Activated effector memory CD4-positive, alpha-beta T cell treated with Interleukin-2 at 50 U/mL for 16 hours (primary cell): ENCODE data around the gene MVP.
"Not testable (repeated sequence)": the region's sequence is repeated elsewhere in the genome, so short reads cannot be mapped to it uniquely, and the experiment has no call there.

Experiments used
- DNase-seq: peaks from one replicate; pipeline ENCODE4 v3.0.0-alpha.2; 2020

Gene MVP

DNA sequence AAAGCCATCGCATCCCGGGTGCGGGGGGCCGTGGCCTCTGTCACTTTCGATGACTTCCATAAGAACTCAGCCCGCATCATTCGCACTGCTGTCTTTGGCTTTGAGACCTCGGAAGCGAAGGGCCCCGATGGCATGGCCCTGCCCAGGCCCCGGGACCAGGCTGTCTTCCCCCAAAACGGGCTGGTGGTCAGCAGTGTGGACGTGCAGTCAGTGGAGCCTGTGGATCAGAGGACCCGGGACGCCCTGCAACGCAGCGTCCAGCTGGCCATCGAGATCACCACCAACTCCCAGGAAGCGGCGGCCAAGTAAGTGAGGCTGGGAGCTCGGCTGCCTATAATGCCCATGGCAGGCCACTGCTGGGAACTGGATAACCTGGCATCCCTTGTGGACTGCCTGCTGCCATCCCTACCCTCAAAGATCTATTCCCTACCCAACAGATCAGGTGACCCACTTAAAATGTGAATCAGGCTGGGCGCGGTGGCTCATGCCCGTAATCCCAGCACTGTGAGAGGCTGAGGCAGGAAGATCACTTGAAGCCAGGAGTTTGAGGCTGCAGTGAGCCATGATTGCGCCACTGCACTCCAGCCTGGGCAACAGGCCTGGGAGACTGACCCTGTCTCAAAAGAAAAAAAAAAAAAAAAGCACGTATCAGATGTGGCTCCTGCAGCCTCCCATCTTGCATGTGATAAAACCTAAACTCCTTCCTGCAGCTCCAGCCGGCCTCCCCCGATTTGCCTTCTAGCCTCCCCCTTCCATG lies 24.5 kb downstream of the MVP start:
- DNase-seq: no peak

DNA sequence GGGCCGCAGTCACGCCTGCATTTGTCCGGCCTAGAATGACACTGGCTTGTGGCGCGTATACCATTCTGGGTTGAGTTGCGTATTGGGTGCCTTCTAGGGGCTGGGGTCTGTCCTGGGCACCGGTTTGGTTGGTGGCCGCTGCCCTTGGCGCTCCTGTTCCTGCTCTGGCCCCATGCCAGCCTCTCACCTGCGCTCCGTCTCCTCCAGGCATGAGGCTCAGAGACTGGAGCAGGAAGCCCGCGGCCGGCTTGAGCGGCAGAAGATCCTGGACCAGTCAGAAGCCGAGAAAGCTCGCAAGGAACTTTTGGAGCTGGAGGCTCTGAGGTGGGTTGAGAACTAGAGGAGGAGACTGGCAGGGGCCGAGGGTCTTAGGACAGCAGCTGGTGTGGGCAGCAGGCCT lies 25.4 kb downstream of the MVP start:
- no peak for DNase-seq

DNA sequence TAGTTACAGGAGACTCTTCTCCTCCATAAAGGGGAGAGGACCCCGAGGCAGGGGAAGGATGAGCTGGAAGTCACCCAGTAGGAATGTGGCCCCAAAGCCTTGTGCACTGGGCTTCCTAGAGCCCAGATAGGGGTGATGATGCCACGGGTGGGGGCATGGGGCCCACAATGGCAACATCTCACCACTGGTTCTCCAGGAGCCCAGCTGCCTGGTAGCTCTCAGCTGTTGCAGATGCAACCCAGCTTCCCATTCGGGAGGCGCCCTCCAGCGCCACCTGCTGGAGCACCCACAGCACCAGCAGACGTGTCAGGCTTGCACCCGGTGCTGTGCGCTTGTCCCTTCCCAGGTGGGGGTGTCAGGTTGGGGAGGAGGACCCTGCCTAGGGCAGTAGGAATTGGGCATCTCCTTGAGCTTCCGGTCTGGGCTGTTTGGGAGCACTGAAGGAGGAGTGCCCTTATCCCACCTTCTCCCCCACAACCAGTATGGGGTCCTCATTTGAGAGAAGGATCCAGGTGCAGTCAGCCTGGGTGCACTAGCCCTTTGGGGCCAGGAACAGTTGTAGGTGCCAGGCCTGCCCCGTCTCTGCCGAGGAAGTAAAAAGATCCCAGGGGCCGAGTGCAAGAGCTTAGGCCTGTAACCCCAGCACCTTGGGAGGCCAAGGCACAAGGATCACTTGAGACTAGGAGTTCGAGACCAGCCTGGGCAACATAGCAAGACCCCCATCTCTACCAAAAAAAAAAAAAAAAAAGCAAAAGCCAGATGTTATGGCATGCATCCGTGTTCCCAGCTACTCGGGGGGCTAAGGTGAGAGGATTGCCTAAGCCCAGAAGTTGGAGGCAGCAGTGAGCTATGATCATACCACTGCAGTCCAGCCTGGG lies 28.4 kb downstream of the MVP start:
- peak; percentile 66 for DNase-seq

DNA sequence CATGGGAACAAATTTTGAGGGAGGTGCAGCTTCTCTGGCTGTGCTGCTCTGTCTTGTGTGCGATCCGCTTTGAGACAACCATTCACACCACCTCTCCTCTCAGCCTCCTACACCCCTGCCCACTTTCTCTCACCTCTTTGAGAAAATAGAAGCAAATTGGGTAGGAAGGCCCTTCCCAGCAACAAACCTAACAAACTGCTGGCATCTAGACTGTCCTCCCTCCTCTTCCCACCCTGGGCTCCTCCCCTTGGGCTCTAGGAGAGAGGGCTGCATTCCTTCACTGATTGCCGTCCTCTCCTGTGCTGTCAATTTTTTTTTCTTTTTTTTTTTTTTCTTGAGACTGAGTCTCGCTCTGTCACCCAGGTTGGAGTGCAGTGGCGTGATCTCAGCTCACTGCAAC lies 29.2 kb downstream of the MVP start:
- no peak for DNase-seq

DNA sequence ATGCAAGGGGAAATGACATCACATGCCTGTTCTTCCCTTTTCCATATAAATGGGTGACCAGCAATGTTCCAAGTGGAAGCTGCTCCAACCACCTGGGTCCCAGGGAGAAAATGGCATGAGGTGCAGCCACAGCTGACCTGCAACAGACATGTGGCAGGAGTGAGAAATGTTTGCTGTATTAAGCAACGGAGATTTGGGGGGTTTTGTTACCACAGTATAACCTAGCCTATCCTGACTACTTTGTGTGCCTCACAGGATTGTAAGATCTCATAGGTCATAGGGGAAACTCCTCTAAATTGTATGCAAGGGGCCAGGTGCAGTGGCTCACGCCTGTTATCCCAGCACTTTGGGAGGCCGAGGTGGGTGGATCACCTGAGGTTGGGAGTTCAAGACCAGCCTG lies 30.7 kb downstream of the MVP start:
- no peak for DNase-seq

DNA sequence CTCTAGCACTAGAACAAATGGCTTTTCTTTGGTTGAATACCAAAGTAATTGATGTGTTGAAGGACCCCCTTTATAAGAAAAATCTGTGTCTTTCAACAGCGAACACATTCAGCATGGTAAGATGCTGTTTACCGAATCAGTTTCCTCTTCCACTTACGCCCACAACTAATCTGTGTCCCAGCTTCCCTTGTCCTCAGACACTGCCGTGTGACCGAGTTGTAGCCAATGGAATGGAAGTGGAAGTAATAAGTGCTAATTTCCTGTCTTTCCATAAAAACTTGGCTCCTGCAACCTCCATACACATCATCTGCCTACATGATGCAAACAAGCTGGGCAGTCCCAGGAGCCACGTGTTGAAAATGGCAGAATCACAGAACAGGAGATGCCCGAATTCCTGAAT lies 32.4 kb downstream of the MVP start:
- no peak for DNase-seq

DNA sequence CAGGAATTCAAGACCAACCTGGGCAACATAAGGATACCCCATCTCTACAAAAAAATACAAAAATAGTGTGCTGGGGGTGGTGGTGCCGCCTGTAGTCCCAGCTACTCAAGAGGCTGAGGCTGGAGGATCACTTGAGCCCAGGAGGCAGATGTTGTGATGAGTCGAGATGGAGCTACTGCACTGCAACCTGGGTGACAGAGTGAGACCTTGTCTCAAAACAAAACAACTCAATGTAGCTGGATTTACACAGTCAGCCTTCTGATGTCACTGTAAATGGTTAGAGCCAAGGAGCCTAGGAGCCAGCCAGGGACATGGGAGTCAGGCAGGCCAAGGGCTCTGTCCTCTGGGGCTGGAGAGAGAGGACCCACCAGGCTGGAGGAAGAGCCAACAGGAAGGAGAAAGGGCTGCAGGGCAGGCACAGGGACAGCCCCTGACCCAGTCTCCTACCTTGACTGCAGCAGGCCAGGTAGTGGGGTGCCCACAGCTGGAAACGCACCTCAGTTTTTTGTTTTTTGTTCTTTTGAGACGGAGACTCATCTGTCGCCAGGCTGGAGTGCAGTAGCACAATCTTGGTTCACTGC lies 34.3 kb downstream of the MVP start:
- no peak for DNase-seq

DNA sequence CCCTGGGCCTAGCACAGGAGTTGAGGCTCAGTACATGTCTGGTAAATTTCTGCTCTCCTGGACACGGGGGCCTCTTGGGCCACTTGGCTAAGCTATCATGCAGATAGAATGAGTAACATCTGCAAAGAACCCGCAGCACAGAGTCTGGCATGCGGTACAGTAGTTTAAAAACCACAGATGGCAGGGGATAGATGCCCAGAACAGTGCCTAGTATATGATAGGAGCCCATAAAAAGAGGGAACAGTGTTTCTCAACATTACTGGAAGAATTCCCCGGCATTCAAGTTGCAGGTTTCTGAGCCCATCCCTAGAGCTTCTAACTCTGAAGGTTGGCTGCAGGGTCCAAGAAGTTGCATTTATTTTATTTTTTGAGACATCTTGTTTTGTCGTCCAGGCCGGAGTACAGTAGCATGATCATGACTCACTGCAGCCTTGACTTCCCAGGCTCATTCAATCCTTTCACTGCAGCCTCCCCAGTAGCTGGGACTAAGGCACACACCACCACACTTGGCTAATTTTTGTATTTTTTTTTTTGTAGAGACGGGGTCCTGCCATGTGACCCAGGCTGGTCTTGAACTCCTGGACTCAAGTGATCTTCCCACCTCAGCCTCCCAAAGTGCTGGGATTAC lies 37.0 kb downstream of the MVP start:
- no peak for DNase-seq

DNA sequence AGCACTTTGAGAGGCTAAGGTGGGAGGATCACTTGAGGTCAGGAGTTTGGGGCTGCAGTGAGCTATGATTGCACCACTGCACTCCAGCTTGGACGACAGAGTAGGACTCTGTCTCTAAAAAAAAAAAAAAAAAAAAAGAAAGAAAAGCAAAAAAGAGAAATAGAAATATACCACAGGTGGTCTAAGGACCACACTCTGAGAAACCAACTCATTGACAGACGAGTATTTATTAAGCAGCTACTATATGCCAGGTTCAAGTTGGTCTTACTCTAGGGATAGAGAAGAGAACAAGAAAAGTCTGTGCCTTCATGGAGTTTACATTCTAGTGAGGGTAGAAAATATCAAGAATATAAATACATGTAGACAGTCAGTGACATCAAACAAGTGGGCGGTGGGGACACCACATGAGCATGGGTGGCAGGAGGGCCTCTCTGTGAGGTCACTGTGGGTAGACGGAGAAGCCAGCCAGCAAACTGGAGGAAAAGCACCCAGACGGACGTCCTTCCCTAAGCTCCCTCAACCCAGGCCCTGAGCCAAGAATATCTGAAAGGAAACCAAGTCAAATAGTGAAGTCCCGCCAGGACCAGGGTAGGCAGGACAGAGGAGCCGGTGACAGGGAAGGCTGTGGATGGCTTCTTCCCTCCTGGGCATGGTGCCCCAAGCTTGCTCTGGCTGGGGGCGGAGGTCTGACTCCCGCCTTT lies 38.0 kb downstream of the MVP start:
- no peak for DNase-seq

DNA sequence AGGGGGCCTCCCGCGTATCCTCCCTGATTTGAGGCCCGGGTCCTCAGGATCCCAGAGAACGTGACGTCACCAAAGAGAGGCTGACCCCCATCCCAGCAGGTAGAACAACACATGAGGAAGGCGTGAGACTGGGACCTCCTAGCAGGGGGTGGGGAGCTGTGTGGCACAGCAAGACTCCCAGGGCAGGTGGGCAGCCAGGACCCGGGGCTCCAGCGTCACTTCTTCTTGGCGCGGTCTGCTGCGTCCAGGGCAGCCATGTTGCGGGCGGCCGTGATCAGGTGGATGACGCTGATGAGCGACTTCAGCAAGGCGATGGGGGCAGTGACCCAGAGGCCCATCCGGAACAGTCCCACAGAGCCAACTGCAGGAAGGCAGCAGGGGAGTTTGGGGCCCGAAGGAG lies 38.7 kb downstream of the MVP start:
- DNase-seq: no peak

DNA sequence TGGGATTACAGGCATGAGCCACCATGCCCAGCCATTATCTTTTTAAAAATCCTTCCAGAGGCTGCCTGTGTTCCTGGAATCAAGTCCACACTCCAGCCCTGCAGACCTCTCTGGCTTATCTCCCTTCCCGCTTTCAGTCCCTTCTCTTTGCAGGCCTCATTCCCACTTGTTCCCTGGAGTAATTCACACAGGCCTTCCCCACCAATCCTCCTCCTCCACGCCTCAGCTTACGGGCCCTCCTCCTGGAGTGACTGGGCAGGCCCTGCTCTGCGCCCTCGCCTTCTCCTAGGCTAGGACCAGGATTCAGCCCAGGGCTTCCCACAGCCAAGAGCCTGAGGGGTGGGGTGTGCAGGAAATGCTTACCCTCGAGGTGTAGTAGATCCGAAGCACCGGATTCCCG lies 40.0 kb downstream of the MVP start:
- no peak for DNase-seq

DNA sequence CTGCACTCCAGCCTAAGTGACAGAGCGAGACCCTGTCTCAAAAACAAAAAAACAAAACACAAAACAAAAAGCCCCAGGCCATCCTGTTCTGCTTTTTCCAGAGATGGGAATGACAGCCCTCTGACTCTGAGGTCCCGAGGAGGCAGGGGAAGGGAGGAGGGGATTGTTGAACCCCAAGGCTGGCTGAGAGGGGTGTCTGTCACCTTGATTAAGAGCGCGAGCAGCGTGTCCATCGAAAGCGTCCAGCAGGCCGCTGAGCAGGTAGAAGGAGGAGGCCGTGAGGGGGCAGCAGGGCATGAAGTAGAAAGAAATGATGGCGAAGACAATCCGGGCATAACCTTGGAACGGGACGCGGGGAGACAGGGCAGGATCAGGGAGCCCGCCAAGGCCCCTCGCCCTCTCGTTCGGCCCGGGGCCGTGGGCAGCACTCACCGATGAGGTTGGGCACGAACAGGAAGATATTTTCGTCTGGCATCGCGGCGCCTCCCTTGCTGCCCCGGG lies 42.2 kb downstream of the MVP start:
- peak; percentile 3 for DNase-seq

DNA sequence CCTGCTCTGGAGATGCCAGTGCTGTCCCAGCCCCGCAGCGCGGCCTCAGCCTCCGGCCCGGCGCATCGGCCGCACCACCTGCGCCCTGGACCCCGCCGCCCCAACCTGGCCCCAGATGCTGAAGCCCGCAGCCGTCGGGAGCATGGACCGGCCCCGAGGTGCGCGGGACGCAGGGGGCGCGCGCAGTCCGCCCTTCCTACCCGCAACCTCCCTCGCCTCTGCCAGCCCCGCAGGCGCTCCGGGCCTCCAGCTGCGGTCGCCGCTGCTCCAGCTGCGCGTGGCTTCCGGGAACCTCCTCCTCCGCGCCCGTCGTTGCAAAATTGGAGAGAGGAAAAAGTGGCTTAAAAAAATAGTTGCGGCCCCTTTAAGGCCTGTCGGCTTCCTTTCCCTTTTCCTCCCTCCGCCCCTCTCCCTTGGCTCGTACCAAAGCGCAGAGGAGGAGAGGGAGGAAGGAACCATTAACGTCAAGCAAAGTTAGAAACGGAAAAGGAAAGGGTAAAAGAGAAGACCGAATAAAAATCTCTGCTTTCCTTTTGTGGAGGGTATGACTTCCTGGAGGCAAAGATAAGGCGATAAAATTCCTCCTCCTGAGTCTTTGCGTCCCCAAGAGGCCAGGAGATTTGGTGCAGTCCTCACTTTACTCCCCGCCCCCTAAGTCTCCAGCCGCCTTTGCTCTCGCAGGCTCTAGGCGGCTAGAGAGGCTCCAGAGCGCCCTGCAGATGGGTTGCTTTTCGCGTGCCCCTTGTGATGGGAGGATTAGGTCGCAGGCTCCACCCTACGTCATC lies 42.8 kb downstream of the MVP start, which contains the start of gene CDIPT:
Gene CDIPT (minus strand): TSS at position 343 of the 785 bp plus-strand sequence. CDS start 369 bp downstream, outside the sequence.
- DNase-seq: peak; percentile 88

DNA sequence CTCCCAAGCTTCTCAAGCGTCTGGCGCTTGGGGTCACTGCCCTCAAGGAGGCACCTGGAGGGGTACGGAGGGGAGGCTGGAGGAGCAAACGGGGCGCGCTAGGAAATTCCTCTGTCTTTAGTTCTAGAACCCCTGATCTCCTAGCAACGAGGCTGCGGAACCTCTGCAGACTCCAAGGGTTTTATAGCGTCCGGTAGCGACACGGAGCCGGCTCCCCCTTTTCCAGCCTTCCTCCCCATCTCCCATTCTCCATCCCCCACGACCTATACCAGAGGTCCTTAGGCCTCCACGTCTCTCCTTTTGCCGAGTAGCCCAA lies 43.4 kb downstream of the MVP start:
- no peak for DNase-seq

DNA sequence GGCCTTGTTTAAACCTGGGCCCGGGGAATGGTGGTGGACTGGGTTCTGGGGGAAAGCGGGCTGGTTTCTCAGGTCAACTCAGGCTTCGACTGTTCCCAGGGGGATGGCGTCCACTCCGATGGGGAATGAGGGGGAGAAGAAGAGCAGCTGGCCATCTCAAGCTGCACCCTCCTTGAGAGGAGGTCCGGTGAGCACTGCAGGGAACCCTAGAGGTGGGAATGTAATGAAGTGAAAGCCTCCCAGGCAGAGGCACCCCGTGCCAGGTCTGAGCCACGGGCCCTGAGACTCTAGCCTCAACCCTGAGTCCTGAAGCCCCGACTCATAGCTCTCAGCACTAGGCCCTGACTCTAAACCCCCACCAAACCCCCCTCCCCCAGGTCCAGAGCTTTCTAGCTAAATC lies 43.9 kb downstream of the MVP start:
- DNase-seq: no peak

DNA sequence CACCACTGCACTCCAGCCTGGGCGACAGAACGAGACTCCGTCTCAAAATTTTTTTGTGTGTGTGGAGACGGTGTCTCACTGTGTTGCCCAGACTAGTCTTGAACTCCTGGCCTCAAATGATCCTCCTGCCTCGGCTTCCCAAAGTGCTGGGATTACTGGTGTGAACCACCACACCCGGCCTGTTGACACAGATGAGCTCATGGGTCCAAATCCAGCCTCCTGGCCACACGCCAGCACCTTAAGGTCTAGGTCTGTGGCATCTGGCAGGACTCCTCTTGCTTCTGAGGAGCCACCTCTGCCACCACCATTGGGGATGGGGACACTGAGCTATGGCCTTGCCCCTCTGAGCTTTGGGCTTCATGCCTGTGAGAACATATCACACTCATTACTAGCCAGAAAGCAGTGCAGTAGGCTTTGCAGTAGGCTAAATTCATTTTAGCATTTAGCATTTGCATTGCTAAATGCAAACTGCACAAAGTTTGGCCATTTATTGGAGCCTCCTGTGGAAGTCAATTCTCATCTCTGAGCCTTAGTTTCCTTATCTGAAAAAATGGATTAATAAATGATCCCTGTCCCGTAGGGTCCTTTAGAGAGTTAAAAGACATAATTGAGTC lies 48.2 kb downstream of the MVP start:
- DNase-seq: no peak

DNA sequence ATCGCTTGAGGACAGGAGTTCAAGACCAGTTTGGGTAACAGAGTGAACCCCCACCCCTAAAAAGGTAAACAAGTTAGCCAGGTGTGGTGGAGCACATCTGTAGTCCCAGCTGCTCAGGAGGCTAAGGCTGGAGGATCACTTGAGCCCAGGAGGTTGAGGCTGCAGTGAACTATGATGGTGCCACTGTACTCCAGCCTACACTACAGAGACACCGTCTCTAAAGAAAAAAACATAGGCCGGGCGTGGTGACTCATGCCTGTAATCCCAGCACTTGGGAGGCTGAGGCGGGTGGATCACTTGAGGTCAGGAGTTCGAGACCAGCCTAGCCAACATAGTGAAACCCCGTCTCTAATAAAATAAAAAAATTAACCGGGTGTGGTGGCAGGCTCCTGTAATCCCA lies 48.8 kb downstream of the MVP start:
- DNase-seq: not testable (repeated sequence)

DNA sequence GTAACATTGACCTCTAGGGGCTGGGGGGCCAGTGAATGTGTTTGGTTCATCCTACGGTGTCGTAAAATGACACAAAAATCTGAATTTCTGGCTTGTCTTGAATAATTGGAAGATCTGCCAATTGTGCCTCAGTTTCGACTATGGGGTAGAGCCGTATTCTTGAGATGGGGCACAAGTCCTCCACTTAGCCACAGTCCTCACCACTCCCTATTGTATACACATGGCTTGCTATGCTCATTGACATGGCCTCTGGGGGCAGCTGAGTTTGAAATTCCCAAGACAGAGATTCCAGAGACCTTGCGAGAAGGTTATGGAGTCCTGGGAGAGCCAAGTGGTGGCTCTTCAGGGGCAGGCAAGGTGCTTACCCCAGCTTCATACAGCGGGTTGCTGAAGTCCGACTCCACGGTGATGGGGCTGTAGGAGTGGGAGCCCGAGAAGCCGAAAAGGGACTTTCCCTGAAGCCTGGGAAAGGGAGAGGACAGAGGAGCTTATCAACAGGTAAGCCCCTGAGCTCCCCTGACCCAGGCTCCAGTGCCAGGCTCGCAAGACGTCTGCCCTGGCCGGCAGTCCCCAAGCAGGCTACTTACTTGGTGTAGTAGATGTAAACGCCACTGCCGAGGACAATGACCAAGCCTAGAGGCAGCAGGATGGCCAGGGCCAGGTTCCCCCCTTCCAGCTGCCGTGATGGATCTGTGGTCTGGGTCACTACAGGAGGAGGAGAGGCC lies 51.7 kb downstream of the MVP start:
- DNase-seq: no peak

DNA sequence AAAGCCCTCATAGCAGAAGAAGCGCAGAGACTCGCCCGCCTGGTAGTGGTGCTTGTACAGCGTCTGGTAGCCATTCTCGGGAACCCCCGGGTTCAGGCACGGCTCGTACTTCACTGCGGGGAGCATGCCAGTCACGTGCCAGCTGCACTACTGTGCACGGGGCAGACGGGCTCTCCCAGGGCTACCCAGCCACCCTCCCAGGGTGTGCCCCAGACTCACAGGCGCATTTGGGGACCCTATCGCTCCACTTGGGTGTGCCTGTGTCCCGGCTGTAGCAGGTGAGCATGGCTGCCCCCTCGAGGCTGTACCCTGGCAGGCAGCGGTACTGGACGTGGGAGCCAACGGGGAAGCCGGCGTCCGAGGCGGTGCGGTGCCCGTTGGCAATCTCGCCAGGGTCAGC lies 53.1 kb downstream of the MVP start:
- DNase-seq: no peak

DNA sequence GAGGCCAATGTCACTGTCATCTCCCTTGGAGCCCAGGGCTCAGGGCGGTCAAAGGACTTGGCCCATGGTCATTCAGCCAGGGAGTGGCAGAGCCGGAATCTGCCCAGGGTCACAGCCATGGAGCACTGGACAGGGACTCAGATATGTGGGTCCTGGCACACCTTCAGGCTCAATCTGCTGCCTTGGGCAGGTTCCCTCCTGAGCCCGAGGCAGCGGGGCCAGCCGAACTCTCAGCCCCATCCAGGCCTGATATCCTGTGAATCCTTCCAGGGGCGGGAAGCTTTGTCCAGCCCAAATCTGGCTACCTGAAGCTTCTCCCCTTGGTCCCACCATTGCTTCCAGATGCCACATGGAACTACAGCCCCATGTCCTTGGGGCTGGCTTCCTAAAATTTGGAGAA lies 54.9 kb downstream of the MVP start:
- DNase-seq: no peak

DNA sequence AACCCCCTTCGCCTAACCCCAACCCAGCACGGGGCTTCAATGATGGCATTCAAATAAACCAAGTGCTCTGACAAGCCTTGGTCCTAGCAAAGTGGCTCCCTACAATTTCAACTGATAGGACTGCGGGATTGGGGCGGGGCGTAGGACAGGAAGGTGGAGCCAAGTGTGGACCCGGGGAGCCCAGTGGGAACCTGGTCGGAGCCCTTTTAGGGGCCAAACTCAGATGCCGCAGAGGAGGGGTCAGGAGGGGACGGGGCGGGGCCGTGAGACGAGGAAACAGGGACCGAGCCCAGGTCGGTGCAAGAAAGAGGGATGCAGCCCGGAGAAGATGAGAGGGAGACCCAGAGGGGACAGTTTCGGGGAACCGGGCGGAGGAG lies 55.9 kb downstream of the MVP start:
- no peak for DNase-seq
